Heart left ventricle (tissue), 16 donors: ENCODE measurements around the gene YES1. TPM values are rescaled to one million over a fixed set of nuclear protein-coding genes. Genes with fewer than 3 reads are reported as not detected.

ENCODE experiments used
- ATAC-seq, 4 donors: fragments of 200-7000 bp; cut with Tn5 transposase; one replicate each; pipeline ENCODE4 v1.9.1; 2020 to 2022; ENCODE audit warnings: moderate library complexity in 4 of 4, mild to moderate bottlenecking in 3 of 4, moderate number of reproducible peaks in 1 of 4
- DNase-seq, 5 donors: peaks; one replicate each; pipeline ENCODE4 v3.0.0-alpha.2; 2020
- H3K27ac ChIP-seq, 12 donors: fragments of 200-600 bp; sonication (generic) in 4 of 12; one replicate each; pipeline versions ENCODE4 v1.5.0 to v1.8.0; 2016 to 2022; ENCODE audit warnings: mild to moderate bottlenecking in 2 of 12
- H3K27me3 ChIP-seq, 9 donors: fragments of 200-600 bp; sonication (generic) in 2 of 9; one replicate each; pipeline versions ENCODE4 v1.5.1 to v1.8.0; 2016 to 2022; ENCODE audit warnings: mild to moderate bottlenecking in 3 of 9
- H3K36me3 ChIP-seq, 9 donors: fragments of 200-600 bp; sonication (generic) in 2 of 9; one replicate each; pipeline versions ENCODE4 v1.5.0 to v1.8.0; 2018 to 2022; ENCODE audit warnings: mild to moderate bottlenecking in 2 of 9
- H3K4me1 ChIP-seq, 12 donors: fragments of 200-600 bp; sonication (generic) in 4 of 12; one replicate each; pipeline versions ENCODE4 v1.5.0 to v1.8.0; 2016 to 2022; ENCODE audit warnings: mild to moderate bottlenecking in 3 of 12
- H3K4me3 ChIP-seq, 12 donors: fragments of 200-600 bp; sonication (generic) in 4 of 12; one replicate each; pipeline versions ENCODE4 v1.5.0 to v1.8.0; 2017 to 2022; ENCODE audit warnings: mild to moderate bottlenecking in 9 of 12, moderate library complexity in 4 of 12
- H3K9me3 ChIP-seq, 12 donors: fragments of 200-600 bp; sonication (generic) in 4 of 12; one replicate each; pipeline versions ENCODE4 v1.5.0 to v1.8.0; 2016 to 2022; ENCODE audit warnings: mild to moderate bottlenecking in 1 of 12
- POLR2A ChIP-seq, 2 donors: fragments of 450-650 bp; IDR thresholded peaks; one replicate each; pipeline ENCODE4 v1.6.1; 2017; ENCODE audit warnings: antibody characterized with exemption in 2 of 2, mild to moderate bottlenecking in 2 of 2, moderate library complexity in 2 of 2
- WGBS, 4 donors: extraction: QIAGEN DNeasy Blood & Tissue Kit in 2 of 4; methylation state at CpG; one replicate each; pipeline versions ENCODE4 v1.1.5 to v1.1.7; 2013 to 2018; 5-methylcytosine and 5-hydroxymethylcytosine counted together
- intact Hi-C, 10 donors: fragments of 100-400 bp; cut with DNase I; formaldehyde crosslinking; loops; one replicate each; pipeline versions ENCODE4 v1.11.1 to v1.14.2; 2022
- polyA plus RNA-seq, 2 donors: library from polyadenylated mRNA; stranded (reverse); fragments of 200-250 nt; gene quantifications; one replicate each; pipeline ENCODE4 v1.2.3, GENCODE V29; 2013
- total RNA-seq, 9 donors: library from RNA; depleted of rRNA in 2 of 9; stranded (reverse); fragments of >200 nt in 2 of 9; fragmentation: NEBNext Ultra II Directional in 3 of 9; extraction: Animal tissue kit (Norgen Biotek cat#: 25700) in 3 of 9; gene quantifications; one replicate each; pipeline versions ENCODE4 v1.1.0 to v1.2.4, GENCODE V29; 2016 to 2023
- TF ChIP-seq, protein P1 (sequence below), 12 donors: fragments of 200-600 bp; sonication (generic) in 4 of 12; IDR thresholded peaks; one replicate each; pipeline versions ENCODE4 v1.5.0 to v1.8.0; 2018 to 2022; ENCODE audit warnings: antibody characterized with exemption in 12 of 12, mild to moderate bottlenecking in 5 of 12
- donor health status: ischemic (EF 13 %, LVEDD 7.1; RV severe dilation, severe dysfunction).
- donor health status: healthy with polysubstance abuse.
- donor health status: DM: no; HTN: yes; CAD: no.
- donor health status: DM: no; HTN: no; CAD: no.
- donor health status: ischemic (EF 25% LVEDD 6.9; RV normal size, moderate dysfunction).
- donor health status: ischemic (EF 25% LVEDD 5.7; RV mildly dilated, moderate dysfunction).
- donor health status: healthy.
- donor health status: DM: yes; HTN: yes; CAD: no.
- donor health status: ischemic (EF 35%, LVEDD 5.7; RV mildly dilated, moderate dysfunction).
- donor health status: nonischemic (EF 11% LVEDD 7.7; RV severe dilation, severe dysfunction).
- donor health status: DM: yes; HTN: yes; CAD: no.
- donor health status: PGD.
- donor health status: ischemic (EF 29% LVEDD 5.4; RV normal size, mild dysfunction).
- donor health status: nonischemic (EF 23%, LVEDD 6.1; RV moderate dilation, normal function).

The YES1 gene
- total and polyA plus RNA-seq, 11 donors: 7.1 to 50.2 (median 23.5) TPM

DNA sequence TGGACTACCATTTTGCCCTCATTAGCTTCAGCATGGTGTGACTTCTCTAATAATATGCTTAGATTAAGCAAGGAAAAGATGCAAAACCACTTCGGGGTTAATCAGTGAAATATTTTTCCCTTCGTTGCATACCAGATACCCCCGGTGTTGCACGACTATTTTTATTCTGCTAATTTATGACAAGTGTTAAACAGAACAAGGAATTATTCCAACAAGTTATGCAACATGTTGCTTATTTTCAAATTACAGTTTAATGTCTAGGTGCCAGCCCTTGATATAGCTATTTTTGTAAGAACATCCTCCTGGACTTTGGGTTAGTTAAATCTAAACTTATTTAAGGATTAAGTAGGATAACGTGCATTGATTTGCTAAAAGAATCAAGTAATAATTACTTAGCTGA is 138.3 kb downstream of the YES1 start:
- H3K36me3 ChIP-seq: peaks cover 0 to 91% (median 64%) of the 10 kb centered on the region in 9 donors
- peak overlapping the region in 1 of 12 donors; percentile 7 for H3K27ac ChIP-seq

DNA sequence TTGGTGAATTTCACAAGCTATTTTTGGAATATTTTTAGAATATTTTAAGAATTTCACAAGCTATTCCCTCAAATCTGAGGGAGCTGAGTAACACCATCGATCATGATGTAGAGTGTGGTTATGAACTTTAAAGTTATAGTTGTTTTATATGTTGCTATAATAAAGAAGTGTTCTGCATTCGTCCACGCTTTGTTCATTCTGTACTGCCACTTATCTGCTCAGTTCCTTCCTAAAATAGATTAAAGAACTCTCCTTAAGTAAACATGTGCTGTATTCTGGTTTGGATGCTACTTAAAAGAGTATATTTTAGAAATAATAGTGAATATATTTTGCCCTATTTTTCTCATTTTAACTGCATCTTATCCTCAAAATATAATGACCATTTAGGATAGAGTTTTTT is 138.7 kb downstream of the YES1 start:
- peak in 1 of 4 donors; percentile 52 for ATAC-seq
- H3K27ac ChIP-seq: no peak overlapping the region

More for the DNA sequence above, 138.3 kb downstream of the YES1 start:
- H3K27me3 ChIP-seq: no peaks in the 10 kb centered on the region
- no peak for DNase-seq
- no peaks in the 10 kb centered on the region for H3K9me3 ChIP-seq
- H3K4me3 ChIP-seq: no peak overlapping the region
- H3K4me1 ChIP-seq: peaks cover 0 to 6% (median 0%) of the 10 kb centered on the region in 12 donors
- 46 to 48% (median 48%) methylated on average over 5 of the region's 5 CpGs for WGBS, 4 donors
- no peak for TF ChIP-seq POLR2A (IDR thresholded peaks at IDR 0.05)
- TF ChIP-seq, protein P1, sequence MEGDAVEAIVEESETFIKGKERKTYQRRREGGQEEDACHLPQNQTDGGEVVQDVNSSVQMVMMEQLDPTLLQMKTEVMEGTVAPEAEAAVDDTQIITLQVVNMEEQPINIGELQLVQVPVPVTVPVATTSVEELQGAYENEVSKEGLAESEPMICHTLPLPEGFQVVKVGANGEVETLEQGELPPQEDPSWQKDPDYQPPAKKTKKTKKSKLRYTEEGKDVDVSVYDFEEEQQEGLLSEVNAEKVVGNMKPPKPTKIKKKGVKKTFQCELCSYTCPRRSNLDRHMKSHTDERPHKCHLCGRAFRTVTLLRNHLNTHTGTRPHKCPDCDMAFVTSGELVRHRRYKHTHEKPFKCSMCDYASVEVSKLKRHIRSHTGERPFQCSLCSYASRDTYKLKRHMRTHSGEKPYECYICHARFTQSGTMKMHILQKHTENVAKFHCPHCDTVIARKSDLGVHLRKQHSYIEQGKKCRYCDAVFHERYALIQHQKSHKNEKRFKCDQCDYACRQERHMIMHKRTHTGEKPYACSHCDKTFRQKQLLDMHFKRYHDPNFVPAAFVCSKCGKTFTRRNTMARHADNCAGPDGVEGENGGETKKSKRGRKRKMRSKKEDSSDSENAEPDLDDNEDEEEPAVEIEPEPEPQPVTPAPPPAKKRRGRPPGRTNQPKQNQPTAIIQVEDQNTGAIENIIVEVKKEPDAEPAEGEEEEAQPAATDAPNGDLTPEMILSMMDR (IDR thresholded peaks at IDR 0.05): no peak
- no peak for ATAC-seq
- intact Hi-C loops: no loop called here

More for the DNA sequence above, 138.7 kb downstream of the YES1 start:
- no peaks in the 10 kb centered on the region for H3K27me3 ChIP-seq
- peaks cover 0 to 6% (median 0%) of the 10 kb centered on the region in 12 donors for H3K4me1 ChIP-seq
- H3K36me3 ChIP-seq: peaks cover 0 to 86% (median 65%) of the 10 kb centered on the region in 9 donors
- H3K9me3 ChIP-seq: no peaks in the 10 kb centered on the region
- no peak for DNase-seq
- no peak overlapping the region for H3K4me3 ChIP-seq
- intact Hi-C loops: no loop called here
- TF ChIP-seq, protein P1 (IDR thresholded peaks at IDR 0.05): no peak
- TF ChIP-seq POLR2A (IDR thresholded peaks at IDR 0.05): no peak
- 54 to 61% (median 59%) methylated on average over 3 of the region's 3 CpGs for WGBS, 4 donors

Other genes starting within 250 kb of the YES1 start
- not detected for gene CETN1, start 231.9 kb downstream of the YES1 start, total RNA-seq
- gene CETN1, start 231.9 kb downstream of the YES1 start, polyA plus RNA-seq: not detected
- gene CLUL1, start 215.3 kb downstream of the YES1 start, total RNA-seq: under 1 TPM in 2 of 9 donors, not detected in 7; 0.57 to 0.64 TPM
- gene CLUL1, start 215.3 kb downstream of the YES1 start, polyA plus RNA-seq: not detected
- gene TYMS, start 154.6 kb downstream of the YES1 start, total RNA-seq: 10 to 100 TPM in 1 of 9 donors, 1 to 10 TPM in 7, not detected in 1; 1.4 to 32.3 (median 2.7) TPM
- under 1 TPM; 0.34 to 1.00 TPM for gene TYMS, start 154.6 kb downstream of the YES1 start, polyA plus RNA-seq
- gene ENOSF1, start 99.6 kb downstream of the YES1 start, total RNA-seq: 10 to 100 TPM; 14.1 to 38.7 (median 22.2) TPM
- gene ENOSF1, start 99.6 kb downstream of the YES1 start, polyA plus RNA-seq: 10 to 100 TPM in 1 of 2 donors, 1 to 10 TPM in 1; 9.9 to 28.8 TPM
- 1 to 10 TPM in 1 of 9 donors, under 1 TPM in 4, not detected in 4; 0.08 to 2.5 (median 0.32) TPM for gene ADCYAP1, start 92.6 kb upstream of the YES1 start, total RNA-seq
- gene ADCYAP1, start 92.6 kb upstream of the YES1 start, polyA plus RNA-seq: under 1 TPM in 1 of 2 donors, not detected in 1; 0.15 TPM